Testis (tissue), 2 donors: ENCODE data around the gene TPCN2.

Experiments used
- CTCF ChIP-seq, 3 experiments: fragments of 450-650 bp in 2 of 3; fragments of 200-600 bp in 1 of 3; sonication (generic) in 1 of 3; IDR thresholded peaks; one replicate each; pipeline ENCODE4 v1.5.1; 2016 to 2019; ENCODE audit warnings: antibody characterized with exemption in 3 of 3, mild to moderate bottlenecking in 2 of 3, moderate library complexity in 1 of 3
- POLR2A ChIP-seq: fragments of 450-650 bp; IDR thresholded peaks from one replicate; pipeline ENCODE4 v1.6.1; 2017; ENCODE audit warnings: antibody characterized with exemption, mild to moderate bottlenecking, moderate library complexity

GRCh38 chr11:69151836-69152235 is 103.1 kb downstream of the TPCN2 start:
- TF ChIP-seq CTCF (IDR thresholded peaks at IDR 0.05), result no peak
- TF ChIP-seq POLR2A, result no peak
